Erythroblast (primary cell): Measurements from ENCODE around the gene OLFM1.

Experiments used
- GATA1 ChIP-seq: IDR thresholded peaks from 2 replicates; pipeline ENCODE4 v1.6.1; 2011; ENCODE audit warnings: low read depth, mild to moderate bottlenecking, control low read depth, low read length, moderate library complexity
- POLR2A ChIP-seq: IDR thresholded peaks from 2 replicates; pipeline ENCODE4 v1.6.1; 2011; ENCODE audit warnings: mild to moderate bottlenecking, low read length

DNA sequence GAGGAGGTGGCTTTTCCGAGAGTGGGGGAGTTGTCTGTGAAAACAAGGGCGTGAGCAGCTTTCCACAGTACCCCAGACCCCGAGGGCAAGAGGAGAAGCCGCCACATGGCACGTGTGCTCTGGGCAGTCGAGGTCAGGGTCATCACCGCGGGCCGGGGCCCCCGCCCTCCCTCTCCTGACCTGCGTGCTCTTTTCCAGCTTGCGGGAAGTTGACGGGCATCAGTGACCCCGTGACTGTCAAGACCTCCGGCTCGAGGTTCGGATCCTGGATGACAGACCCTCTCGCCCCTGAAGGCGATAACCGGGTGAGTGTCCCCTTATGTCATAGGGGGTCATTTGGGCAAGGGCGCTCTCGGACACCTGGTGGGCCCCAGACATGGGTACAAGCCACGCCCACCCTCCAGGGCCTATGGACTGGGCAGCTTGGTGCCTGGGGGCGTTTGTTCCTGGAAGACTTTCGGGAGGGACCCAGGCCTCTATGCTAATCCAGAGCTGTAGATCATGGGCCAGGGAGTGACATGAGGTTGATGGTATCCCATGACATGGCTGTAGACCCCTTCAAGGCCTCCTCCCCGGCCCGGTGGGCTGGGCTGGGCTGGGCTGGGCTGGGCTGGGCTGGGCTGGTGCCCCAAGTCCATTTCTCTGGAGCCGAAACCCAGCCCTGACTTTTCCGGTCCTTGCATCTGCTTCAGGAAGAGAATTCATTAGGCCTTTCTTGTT, 19.2 kb downstream of the OLFM1 start:
- TF ChIP-seq POLR2A (no peak), GATA1 (no peak)
